Panc1 (cell line): ENCODE measurements around the gene PARP12. TPM values are rescaled to one million over a fixed set of nuclear protein-coding genes. Genes with fewer than 3 reads are reported as not detected.

Experiments used
- ATAC-seq: fragments of 200-7000 bp; cut with Tn5 transposase; 2 replicates; pipeline ENCODE4 v1.9.1; 2020; ENCODE audit warnings: mild to moderate bottlenecking, moderate library complexity
- BruUV-seq: library from RNA; stranded (reverse); fragments of 400-500 nt; replicated peaks from 2 replicates; lab custom pipeline; 2021; lab: Mats Ljungman, UMichigan
- CTCF ChIA-PET: fragments of 300-600 bp; sonication (Branson Sonifier 250); formaldehyde crosslinking; loops from one replicate; lab custom pipeline; 2022; ENCODE audit warnings: antibody characterized with exemption; lab: Charles Lee
- POLR2A ChIA-PET: fragments of 300-600 bp; sonication (Branson Sonifier 250); formaldehyde crosslinking; loops from one replicate; lab custom pipeline; 2022; ENCODE audit warnings: antibody characterized with exemption; lab: Charles Lee
- DNase-seq: peaks from one replicate; pipeline ENCODE4 v3.0.0-alpha.2; 2010; ENCODE audit warnings: low read depth, low spot score
- H3K27ac ChIP-seq: 2 replicates; pipeline ENCODE4 v1.5.1; 2011; ENCODE audit warnings: mild to moderate bottlenecking, low read length, inconsistent platforms
- H3K27me3 ChIP-seq: fragments of 200-500 bp; sonication (Bioruptor generic); 2 replicates; pipeline ENCODE4 v1.6.0; 2014; ENCODE audit warnings: low read length, inconsistent platforms; ENCODE audit not compliant: control insufficient read depth, insufficient read depth
- H3K36me3 ChIP-seq: fragments of 200-500 bp; sonication (Bioruptor generic); 2 replicates; pipeline ENCODE4 v1.5.1; 2014; ENCODE audit warnings: inconsistent platforms, mild to moderate bottlenecking, low read length, moderate library complexity; ENCODE audit not compliant: control insufficient read depth, insufficient read depth
- H3K4me1 ChIP-seq: 2 replicates; pipeline ENCODE4 v1.5.1; 2011; ENCODE audit warnings: inconsistent platforms, mild to moderate bottlenecking, low read length, moderate library complexity; ENCODE audit not compliant: control insufficient read depth, insufficient read depth
- H3K4me3 ChIP-seq, 2 experiments: 2 replicates each; pipeline ENCODE4 v1.5.1; 2011 to 2012; ENCODE audit warnings: low read depth in 2 of 2, low read length in 2 of 2, mild to moderate bottlenecking in 2 of 2, inconsistent platforms in 1 of 2, moderate library complexity in 1 of 2
- H3K9me3 ChIP-seq: fragments of 200-500 bp; sonication (Bioruptor generic); 2 replicates; pipeline ENCODE4 v1.5.1; 2014; ENCODE audit warnings: low read depth, mild to moderate bottlenecking, inconsistent platforms, low read length, moderate library complexity; ENCODE audit not compliant: control insufficient read depth, insufficient read depth
- CTCF ChIP-seq: fragments of 450-650 bp; IDR thresholded peaks from 2 replicates; pipeline ENCODE4 v1.5.1; 2017; ENCODE audit warnings: mild to moderate bottlenecking
- POLR2AphosphoS5 ChIP-seq: IDR thresholded peaks from 2 replicates; pipeline ENCODE4 v1.6.1; 2012; ENCODE audit warnings: mild to moderate bottlenecking, low read depth, low read length, moderate library complexity
- REST ChIP-seq, 2 experiments: IDR thresholded peaks; 2 replicates each; pipeline ENCODE4 v1.6.1; 2011 to 2012; ENCODE audit warnings: low read depth in 2 of 2, control low read depth in 1 of 2, low read length in 1 of 2, mild to moderate bottlenecking in 1 of 2, moderate library complexity in 1 of 2; ENCODE audit not compliant: insufficient read depth in 1 of 2
- SIN3A ChIP-seq: IDR thresholded peaks from 2 replicates; pipeline ENCODE4 v1.6.1; 2012; ENCODE audit warnings: low read depth, mild to moderate bottlenecking, low read length, moderate library complexity, borderline replicate concordance; ENCODE audit not compliant: insufficient read depth
- TCF7L2 ChIP-seq: IDR thresholded peaks from 2 replicates; pipeline ENCODE4 v1.6.1; 2011; ENCODE audit warnings: mild to moderate bottlenecking, low read depth, low read length, inconsistent platforms
- in situ Hi-C: cut with HindIII; loops from 2 replicates; pipeline ENCODE4 v1.10.0; 2016; ENCODE audit warnings: low sequenced_read_pairs, low pct_unique_long_range_greater_than_20kb
- intact Hi-C: fragments of 100-400 bp; cut with micrococcal nuclease; formaldehyde crosslinking; loops from one replicate; pipeline ENCODE4 v1.10.0; 2022; ENCODE audit not compliant: unreplicated experiment
- total RNA-seq: library from RNA; stranded (reverse); gene quantifications from one replicate; pipeline ENCODE4 v1.2.1, GENCODE V29; 2021; ENCODE audit not compliant: unreplicated experiment

PARP12 gene
- total RNA-seq, 1 experiment from 2014 or later: 31.7 TPM

- CTCF ChIA-PET: interaction anchor here (1.0 to 1.9 kb wide), 2 partner anchors 353 to 380 kb away, joined by 4 to 7 read pairs; no protein-coding TSS in a partner anchor
Observed at GRCh38 chr7:139998572-139998971, 64.2 kb downstream of the PARP12 start.

More at GRCh38 chr7:139998572-139998971, 64.2 kb downstream of the PARP12 start:
- intact Hi-C loops: no loop called here
- TF ChIP-seq POLR2AphosphoS5 (no peak), TCF7L2 (no peak), REST (IDR thresholded peaks at IDR 0.05; ENCODE audit: insufficient read depth in 1 of 2, low read depth in 2 of 2, low read length in 1 of 2) (no peak), CTCF (no peak), SIN3A (no peak)
- H3K27ac ChIP-seq: no peak overlapping the region
- no peaks in the 10 kb centered on the region for H3K27me3 ChIP-seq
- POLR2A ChIA-PET: no interaction called here
- H3K4me1 ChIP-seq: no peaks in the 10 kb centered on the region
- ATAC-seq (no peak), DNase-seq (no peak)
- H3K36me3 ChIP-seq: no peaks in the 10 kb centered on the region
- no TSS peak for BruUV-seq
- H3K4me3 ChIP-seq: no peak overlapping the region
- H3K9me3 ChIP-seq: no peaks in the 10 kb centered on the region
- in situ Hi-C loops: no loop called here
